HFFc6 (cell line): ENCODE measurements around the gene HES3. TPM values are rescaled to one million over a fixed set of nuclear protein-coding genes. Genes with fewer than 3 reads are reported as not detected.

Experiments used
- DNase-seq: peaks from one replicate; pipeline ENCODE4 v3.0.0-alpha.2; 2018
- H3K27ac Mint-ChIP-seq: 2 replicates; pipeline ENCODE4 v1.8.0; 2020; ENCODE audit warnings: mild to moderate bottlenecking, mixed read lengths
- H3K27me3 Mint-ChIP-seq: 2 replicates; pipeline ENCODE4 v1.8.0; 2021; ENCODE audit warnings: mild to moderate bottlenecking, moderate library complexity, mixed read lengths; ENCODE audit not compliant: insufficient read depth
- H3K36me3 Mint-ChIP-seq: 2 replicates; pipeline ENCODE4 v1.8.0; 2021; ENCODE audit warnings: low read depth, mixed read lengths
- H3K4me1 Mint-ChIP-seq: 2 replicates; pipeline ENCODE4 v1.8.0; 2020; ENCODE audit warnings: low read depth, mixed read lengths
- H3K4me3 Mint-ChIP-seq: 2 replicates; pipeline ENCODE4 v1.8.0; 2020; ENCODE audit warnings: mild to moderate bottlenecking, moderate library complexity, mixed read lengths
- H3K9me3 Mint-ChIP-seq: 2 replicates; pipeline ENCODE4 v1.8.0; 2020; ENCODE audit warnings: mild to moderate bottlenecking, mixed read lengths
- total RNA-seq, 6 experiments: library from RNA; stranded (reverse); fragmentation: NEBNext Ultra II Directional; extraction: Animal tissue kit (Norgen Biotek cat#: 25700); gene quantifications; 2 replicates in 1 of 6; 3 replicates in 5 of 6; pipeline ENCODE4 v1.2.3, GENCODE V29; 2021
- TF ChIP-seq, protein P1 (sequence below): fragments of 200-600 bp; sonication (generic); IDR thresholded peaks from 2 replicates; pipeline ENCODE4 v1.5.0; 2021; ENCODE audit warnings: antibody characterized with exemption, mild to moderate bottlenecking

HES3 gene
- total RNA-seq, 6 experiments from 2014 or later: not detected

DNA sequence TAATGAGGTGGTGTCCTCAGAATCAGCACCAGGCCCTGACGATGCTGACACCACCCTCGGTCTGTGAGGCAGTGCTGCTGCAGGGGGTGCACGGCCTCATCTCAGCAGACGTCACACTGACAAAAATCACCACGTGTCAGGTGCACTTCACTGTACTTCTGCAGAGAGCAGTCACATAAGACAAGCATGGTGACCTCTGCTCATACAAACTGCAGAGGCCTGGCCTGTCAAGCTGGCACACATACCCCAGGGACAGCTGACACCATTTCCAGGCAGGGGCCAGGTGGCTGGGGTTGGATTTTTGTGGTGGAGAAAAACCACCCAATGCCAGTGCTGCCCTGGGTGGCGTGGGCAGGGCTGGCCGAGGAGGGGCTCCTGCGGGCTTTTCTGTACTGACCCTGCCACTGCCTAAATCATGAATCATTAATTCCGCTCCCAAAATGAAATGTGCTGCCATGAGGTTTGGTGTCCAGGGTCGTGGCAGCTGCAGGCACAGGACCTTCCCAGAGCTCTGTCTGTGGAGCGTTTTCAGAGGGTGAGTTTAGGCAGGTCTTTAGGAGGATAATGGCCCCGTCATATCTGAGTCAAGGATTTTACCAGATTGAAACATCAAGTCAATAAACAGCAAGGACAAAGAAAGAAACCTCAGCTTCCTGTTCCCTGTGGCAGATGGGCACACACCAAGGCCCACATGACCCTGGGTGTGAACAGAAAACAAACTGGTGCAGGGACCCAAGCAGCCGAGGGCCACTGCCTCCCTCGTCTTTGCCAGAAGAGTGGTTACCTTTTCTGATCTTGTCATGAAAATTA lies 50.3 kb downstream of the HES3 start:
- no peaks in the 10 kb centered on the region for H3K9me3 Mint-ChIP-seq
- TF ChIP-seq, protein P1, sequence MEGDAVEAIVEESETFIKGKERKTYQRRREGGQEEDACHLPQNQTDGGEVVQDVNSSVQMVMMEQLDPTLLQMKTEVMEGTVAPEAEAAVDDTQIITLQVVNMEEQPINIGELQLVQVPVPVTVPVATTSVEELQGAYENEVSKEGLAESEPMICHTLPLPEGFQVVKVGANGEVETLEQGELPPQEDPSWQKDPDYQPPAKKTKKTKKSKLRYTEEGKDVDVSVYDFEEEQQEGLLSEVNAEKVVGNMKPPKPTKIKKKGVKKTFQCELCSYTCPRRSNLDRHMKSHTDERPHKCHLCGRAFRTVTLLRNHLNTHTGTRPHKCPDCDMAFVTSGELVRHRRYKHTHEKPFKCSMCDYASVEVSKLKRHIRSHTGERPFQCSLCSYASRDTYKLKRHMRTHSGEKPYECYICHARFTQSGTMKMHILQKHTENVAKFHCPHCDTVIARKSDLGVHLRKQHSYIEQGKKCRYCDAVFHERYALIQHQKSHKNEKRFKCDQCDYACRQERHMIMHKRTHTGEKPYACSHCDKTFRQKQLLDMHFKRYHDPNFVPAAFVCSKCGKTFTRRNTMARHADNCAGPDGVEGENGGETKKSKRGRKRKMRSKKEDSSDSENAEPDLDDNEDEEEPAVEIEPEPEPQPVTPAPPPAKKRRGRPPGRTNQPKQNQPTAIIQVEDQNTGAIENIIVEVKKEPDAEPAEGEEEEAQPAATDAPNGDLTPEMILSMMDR: no peak
- no peak for DNase-seq
- no peaks in the 10 kb centered on the region for H3K4me1 Mint-ChIP-seq
- H3K36me3 Mint-ChIP-seq: no peaks in the 10 kb centered on the region; the same call in 1 of the 2 replicates
- H3K27me3 Mint-ChIP-seq: no peaks in the 10 kb centered on the region
- no peak overlapping the region for H3K27ac Mint-ChIP-seq
- no peak overlapping the region for H3K4me3 Mint-ChIP-seq

DNA sequence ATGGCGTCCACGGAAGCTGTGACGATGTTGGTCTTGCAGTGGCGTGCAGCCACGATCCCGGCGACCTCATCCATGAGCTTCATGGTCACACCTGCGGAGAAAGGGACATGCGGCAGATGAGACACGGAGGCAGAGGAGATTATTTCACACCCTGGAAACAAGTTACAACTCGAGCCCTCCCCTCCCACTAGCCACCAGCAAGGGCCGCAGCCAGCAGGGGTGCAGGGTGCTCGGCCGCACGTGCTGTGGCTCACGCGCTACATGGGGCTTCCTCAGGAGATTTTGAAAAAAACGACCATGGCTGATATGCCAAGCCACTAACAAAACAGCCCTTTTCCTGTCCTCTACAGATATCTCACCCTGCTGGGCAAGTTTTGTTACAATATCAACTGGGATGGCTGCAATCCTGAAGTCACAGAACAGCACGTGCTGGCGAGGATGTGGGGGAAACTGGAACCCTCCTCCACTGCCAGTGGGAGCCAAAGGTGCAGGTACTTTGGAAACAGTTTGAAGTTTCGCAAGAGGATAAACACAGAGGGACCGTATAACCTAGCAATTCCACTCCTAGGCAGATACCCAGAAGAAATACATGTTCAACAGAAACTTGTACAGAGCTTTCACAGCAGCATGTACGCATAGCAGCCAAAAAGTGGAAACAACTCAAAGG lies 51.0 kb downstream of the HES3 start:
- Mint-ChIP-seq H3K27ac (no peak overlapping the region), H3K4me3 (no peak overlapping the region)
- TF ChIP-seq, protein P1: no peak

More for the DNA sequence above, 51.0 kb downstream of the HES3 start:
- H3K9me3 Mint-ChIP-seq: no peaks in the 10 kb centered on the region
- H3K36me3 Mint-ChIP-seq: no peaks in the 10 kb centered on the region; the same call in 1 of the 2 replicates
- DNase-seq: no peak
- peaks cover 2% of the 10 kb centered on the region for H3K4me1 Mint-ChIP-seq
- H3K27me3 Mint-ChIP-seq: no peaks in the 10 kb centered on the region; the same call in 1 of the 2 replicates

Other genes with a start within 250 kb of the HES3 start
- 10 to 100 TPM in 4 of 6 experiments, 1 to 10 TPM in 2; 8.0 to 12.6 (median 10.7) TPM for gene KCNAB2, start 198.3 kb upstream of the HES3 start, total RNA-seq
- under 1 TPM in 4 of 6 experiments, not detected in 2; 0.05 to 0.36 (median 0.16) TPM for gene CHD5, start 63.9 kb upstream of the HES3 start, total RNA-seq
- 100 to 1,000 TPM; 233 to 341 (median 324) TPM for gene RPL22, start 44.6 kb upstream of the HES3 start, total RNA-seq
- 1 to 10 TPM; 2.0 to 5.2 (median 2.9) TPM for gene RNF207, start 38.1 kb upstream of the HES3 start, total RNA-seq
- 100 to 1,000 TPM in 2 of 6 experiments, 10 to 100 TPM in 4; 89.8 to 116 (median 96.0) TPM for gene ICMT, start 8.2 kb upstream of the HES3 start, total RNA-seq
- 1 to 10 TPM; 6.0 to 7.9 (median 7.2) TPM for gene GPR153, start 16.9 kb downstream of the HES3 start, total RNA-seq
- 100 to 1,000 TPM; 103 to 125 (median 111) TPM for gene ACOT7, start 149.6 kb downstream of the HES3 start, total RNA-seq
- gene HES2, start 175.7 kb downstream of the HES3 start, total RNA-seq: under 1 TPM in 4 of 6 experiments, not detected in 2; 0.14 to 0.35 (median 0.30) TPM
- not detected for gene ESPN, start 180.6 kb downstream of the HES3 start, total RNA-seq
- gene TNFRSF25, start 222.0 kb downstream of the HES3 start, total RNA-seq: 1 to 10 TPM; 1.8 to 3.2 (median 2.7) TPM
- gene PLEKHG5, start 247.5 kb downstream of the HES3 start, total RNA-seq: 1 to 10 TPM; 6.4 to 7.2 (median 6.6) TPM